ENCODE measurements around the gene NT5DC3.

The NT5DC3 gene

DNA sequence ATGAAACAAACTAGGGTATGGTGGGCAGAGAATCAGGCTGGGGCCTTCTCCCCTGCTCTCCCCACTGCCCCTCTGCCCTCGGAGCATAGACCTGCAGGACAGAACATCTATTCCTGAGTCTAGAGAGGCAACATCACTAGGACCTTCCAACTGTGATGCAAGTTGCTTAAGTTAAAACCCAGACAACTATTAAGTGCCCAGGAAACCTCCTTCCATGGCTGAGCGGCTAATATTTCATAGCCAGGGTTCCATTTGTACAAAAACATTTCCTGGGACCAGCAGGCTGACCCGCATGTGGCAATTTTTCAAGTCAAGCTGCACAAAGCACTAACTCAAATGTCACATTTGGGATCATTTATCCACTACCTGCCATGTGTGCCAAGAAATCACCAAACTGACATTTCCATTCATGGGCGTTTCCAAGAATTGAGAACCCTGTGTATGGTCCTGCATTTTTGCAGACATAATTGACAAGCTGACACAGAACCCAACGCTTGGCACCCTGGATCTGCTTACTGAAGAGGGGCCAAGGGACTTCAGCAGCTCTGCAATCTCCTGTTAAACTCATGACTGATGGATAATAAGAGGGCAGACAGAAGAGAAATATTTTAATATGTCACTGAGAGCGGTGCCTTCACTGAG is 32.7 kb downstream of the NT5DC3 start:
- no peak for DNase-seq

GRCh38 chr12:103807561-103808238 is 33.3 kb downstream of the NT5DC3 start:
- no peak for DNase-seq

- DNase-seq: no peak
Observed at GRCh38 chr12:103806803-103807202, 34.2 kb downstream of the NT5DC3 start.

- DNase-seq: no peak
Observed at GRCh38 chr12:103805655-103806360, 35.2 kb downstream of the NT5DC3 start.

DNA sequence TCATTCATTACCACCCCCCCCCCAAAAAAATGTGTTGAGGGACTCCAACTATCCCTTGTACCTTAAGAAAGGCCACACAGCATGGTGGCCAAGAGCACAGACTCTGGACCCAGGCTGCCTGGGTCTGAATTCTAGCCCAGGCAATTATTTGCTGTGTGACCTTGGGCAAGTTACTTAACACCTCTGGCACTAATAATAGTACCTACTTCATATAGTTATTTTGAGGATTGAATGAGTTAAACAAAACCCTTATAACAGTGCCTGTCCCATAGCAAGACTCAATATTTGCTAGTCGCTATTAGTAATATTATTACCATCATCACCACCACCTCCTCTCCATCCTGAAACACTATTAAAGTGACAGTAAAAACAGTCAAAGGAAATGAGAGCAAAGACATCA is 37.2 kb downstream of the NT5DC3 start:
- DNase-seq: no peak

- no peak for DNase-seq
Observed at GRCh38 chr12:103802586-103802886, 38.5 kb downstream of the NT5DC3 start.

- DNase-seq: no peak
Observed at GRCh38 chr12:103801709-103802585, 39.1 kb downstream of the NT5DC3 start.

GRCh38 chr12:103799857-103800771 is 40.9 kb downstream of the NT5DC3 start:
- no peak for DNase-seq

- DNase-seq: no peak
Observed at GRCh38 chr12:103799504-103799856, 41.6 kb downstream of the NT5DC3 start.

- no peak for DNase-seq
Observed at GRCh38 chr12:103798586-103798985, 42.4 kb downstream of the NT5DC3 start.

DNA sequence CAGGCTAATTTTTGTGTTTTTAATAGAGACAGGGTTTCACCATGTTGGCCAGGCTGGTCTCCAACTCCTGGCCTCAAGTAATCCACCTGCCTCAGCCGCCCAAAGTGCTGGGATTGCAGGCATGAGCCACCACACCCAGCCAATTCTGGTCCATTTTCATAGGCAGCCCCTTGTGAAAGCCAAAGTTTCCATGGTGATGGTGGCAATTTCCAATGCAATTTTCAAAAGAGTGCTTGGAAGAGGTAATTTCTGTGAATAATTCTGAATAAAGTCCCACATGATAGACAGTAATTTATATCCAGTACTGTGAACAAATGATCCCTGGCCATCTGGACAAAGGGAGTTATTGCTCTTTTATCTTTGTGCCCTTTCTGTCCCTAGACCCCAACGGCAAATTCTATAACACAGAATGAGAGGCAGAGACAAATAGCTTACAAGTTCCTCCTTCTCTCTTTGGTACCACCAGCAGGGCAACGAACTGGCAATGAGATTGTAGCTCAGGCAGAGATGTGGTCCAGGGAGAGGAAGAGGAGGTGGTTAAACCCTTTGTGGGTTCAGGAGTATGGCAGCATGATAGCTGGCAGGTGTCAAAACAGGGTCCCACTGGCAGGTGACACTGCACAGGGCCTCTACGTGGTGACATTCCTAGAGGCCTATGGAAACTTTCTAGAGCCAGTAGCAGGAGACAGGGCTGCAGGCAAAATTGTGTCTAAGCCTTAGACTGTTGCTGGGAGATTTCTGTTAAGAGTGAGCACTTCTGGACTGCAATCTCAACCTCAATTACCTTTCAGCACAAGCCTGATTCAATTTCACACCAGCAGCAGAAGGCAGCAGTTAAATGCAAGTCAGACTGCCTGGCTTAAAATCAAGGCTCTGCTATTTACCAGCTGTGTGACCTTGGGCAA is 46.5 kb downstream of the NT5DC3 start:
- no peak for DNase-seq

GRCh38 chr12:103793512-103794045 is 47.5 kb downstream of the NT5DC3 start:
- no peak for DNase-seq

GRCh38 chr12:103793046-103793445 is 48.0 kb downstream of the NT5DC3 start:
- DNase-seq: no peak

GRCh38 chr12:103791350-103791920 is 49.6 kb downstream of the NT5DC3 start:
- no peak for DNase-seq

- DNase-seq: no peak
Observed at GRCh38 chr12:103786201-103786600, 54.8 kb downstream of the NT5DC3 start.

DNA sequence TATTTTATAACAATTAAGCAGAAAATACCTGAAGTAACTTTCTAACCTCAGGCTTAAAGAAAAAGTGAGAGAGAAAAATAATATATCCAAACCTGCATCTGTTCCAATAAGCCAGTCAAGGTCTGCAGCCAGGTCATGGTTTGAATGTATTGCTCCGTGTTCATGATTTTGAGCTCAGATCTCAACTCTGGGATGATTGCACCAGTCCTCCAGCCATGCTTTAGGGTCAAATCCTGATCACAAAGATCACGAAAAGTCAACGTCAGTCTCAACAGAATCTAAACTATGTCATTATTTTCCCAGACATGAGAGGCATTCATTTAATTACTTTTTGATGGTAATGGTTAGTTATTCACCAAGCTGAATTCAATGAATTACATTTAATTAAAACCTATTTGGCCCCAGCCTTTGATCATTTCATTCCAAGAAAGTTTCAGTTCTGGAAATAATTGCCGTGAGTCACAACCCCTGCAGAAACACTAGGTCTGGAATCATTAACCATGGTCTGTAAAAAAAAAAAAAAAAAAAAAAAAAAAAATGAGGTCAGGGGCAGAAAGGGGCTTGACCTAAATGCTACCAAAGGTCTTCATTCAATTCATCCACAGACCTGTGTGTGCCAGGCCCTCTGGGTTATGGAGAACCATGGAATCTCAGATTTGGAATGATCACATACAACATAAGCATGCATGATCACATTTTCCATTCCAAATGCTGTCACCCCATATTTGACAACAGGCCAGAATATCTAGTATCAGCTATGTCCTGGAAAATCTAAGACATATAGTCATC is 55.6 kb downstream of the NT5DC3 start:
- DNase-seq: no peak

GRCh38 chr12:103783744-103784664 is 57.0 kb downstream of the NT5DC3 start:
- DNase-seq: no peak

GRCh38 chr12:103782399-103782798 is 58.6 kb downstream of the NT5DC3 start:
- DNase-seq: no peak

GRCh38 chr12:103780992-103781391 is 60.0 kb downstream of the NT5DC3 start:
- no peak for DNase-seq

Data from NCI-H526 (cell line).